WTC11 (cell line): ENCODE data around the gene HRG. TPM values are rescaled to one million over a fixed set of nuclear protein-coding genes. Genes with fewer than 3 reads are reported as not detected.

Experiments used
- ATAC-seq: fragments of 200-7000 bp; cut with Tn5 transposase; 2 replicates; pipeline ENCODE4 v1.10.0; 2021; ENCODE audit warnings: mild to moderate bottlenecking, moderate library complexity
- CTCF ChIA-PET: fragments of 300-600 bp; sonication (Branson Sonifier 250); formaldehyde crosslinking; loops from one replicate; lab custom pipeline; 2021; ENCODE audit warnings: antibody characterized with exemption; lab: Charles Lee
- POLR2A ChIA-PET: fragments of 350-600 bp; sonication (Branson Sonifier 250); formaldehyde crosslinking; loops from one replicate; lab custom pipeline; 2021; ENCODE audit warnings: antibody characterized with exemption; lab: Charles Lee
- DNase-seq: peaks from one replicate; pipeline ENCODE4 v3.0.0; 2021; ENCODE audit warnings: low spot score
- H3K27ac Mint-ChIP-seq: 2 replicates; pipeline ENCODE4 v1.8.0; 2021; ENCODE audit warnings: mixed read lengths
- H3K27me3 Mint-ChIP-seq: 2 replicates; pipeline ENCODE4 v1.8.0; 2021; ENCODE audit warnings: low read depth, mild to moderate bottlenecking, moderate library complexity, mixed read lengths
- H3K36me3 Mint-ChIP-seq: 2 replicates; pipeline ENCODE4 v1.8.0; 2021; ENCODE audit warnings: mixed read lengths
- H3K4me1 Mint-ChIP-seq: 2 replicates; pipeline ENCODE4 v1.8.0; 2022; ENCODE audit warnings: mixed read lengths
- H3K4me3 Mint-ChIP-seq: 2 replicates; pipeline ENCODE4 v1.8.0; 2021; ENCODE audit warnings: mild to moderate bottlenecking, moderate library complexity, mixed read lengths
- H3K9me3 Mint-ChIP-seq: 2 replicates; pipeline ENCODE4 v1.8.0; 2021; ENCODE audit warnings: mixed read lengths
- CBFB ChIP-seq: sonication (generic); formaldehyde crosslinking; IDR thresholded peaks from 2 replicates; pipeline ENCODE4 v1.8.1; 2022; ENCODE audit warnings: mild to moderate bottlenecking, low read depth, missing genetic modification reagents
- CREB1 ChIP-seq: sonication (generic); formaldehyde crosslinking; IDR thresholded peaks from 2 replicates; pipeline ENCODE4 v1.8.0; 2023; ENCODE audit warnings: mild to moderate bottlenecking, missing genetic modification reagents
- CTCF ChIP-seq: fragments of 200-600 bp; IDR thresholded peaks from 2 replicates; pipeline ENCODE4 v1.8.0; 2022; ENCODE audit warnings: antibody characterized with exemption
- E2F5 ChIP-seq: sonication (generic); formaldehyde crosslinking; IDR thresholded peaks from 2 replicates; pipeline ENCODE4 v1.8.1; 2022; ENCODE audit warnings: mild to moderate bottlenecking, moderate library complexity, missing genetic modification reagents
- GABPB1 ChIP-seq: sonication (generic); formaldehyde crosslinking; IDR thresholded peaks from 2 replicates; pipeline ENCODE4 v1.8.1; 2023; ENCODE audit warnings: mild to moderate bottlenecking, missing genetic modification reagents
- JAZF1 ChIP-seq: fragments of 250-450 bp; sonication (Bioruptor Pico); IDR thresholded peaks from 2 replicates; pipeline ENCODE4 v1.9.0; 2021; ENCODE audit warnings: moderate library complexity, mild to moderate bottlenecking, inconsistent platforms
- MXD4 ChIP-seq: fragments of 250-450 bp; sonication (Bioruptor Pico); IDR thresholded peaks from 2 replicates; pipeline ENCODE4 v1.8.0; 2021; ENCODE audit warnings: mild to moderate bottlenecking, moderate library complexity, borderline replicate concordance
- NR1H2 ChIP-seq: sonication (generic); formaldehyde crosslinking; IDR thresholded peaks from 2 replicates; pipeline ENCODE4 v1.9.0; 2021; ENCODE audit warnings: mild to moderate bottlenecking, moderate library complexity, missing genetic modification reagents
- NR3C1 ChIP-seq: sonication (generic); formaldehyde crosslinking; conservative IDR thresholded peaks from 2 replicates; pipeline ENCODE4 v1.8.1; 2023; ENCODE audit warnings: low read depth, mild to moderate bottlenecking, missing genetic modification reagents
- PRRX2 ChIP-seq: fragments of 250-450 bp; sonication (Bioruptor Pico); IDR thresholded peaks from 2 replicates; pipeline ENCODE4 v1.8.0; 2021; ENCODE audit warnings: mild to moderate bottlenecking
- TEAD1 ChIP-seq: sonication (generic); formaldehyde crosslinking; IDR thresholded peaks from 2 replicates; pipeline ENCODE4 v1.8.0; 2022; ENCODE audit warnings: mild to moderate bottlenecking, missing genetic modification reagents
- ZNF263 ChIP-seq: sonication (generic); formaldehyde crosslinking; IDR thresholded peaks from 2 replicates; pipeline ENCODE4 v1.8.1; 2022; ENCODE audit warnings: low read depth, mild to moderate bottlenecking, moderate library complexity, missing genetic modification reagents
- ZNF425 ChIP-seq: fragments of 250-450 bp; sonication (Bioruptor Pico); conservative IDR thresholded peaks from 2 replicates; pipeline ENCODE4 v1.9.0; 2021; ENCODE audit warnings: mild to moderate bottlenecking
- ZNF512 ChIP-seq: sonication (generic); formaldehyde crosslinking; IDR thresholded peaks from 2 replicates; pipeline ENCODE4 v1.8.1; 2022; ENCODE audit warnings: missing genetic modification reagents, borderline replicate concordance
- total RNA-seq: library from RNA; stranded (reverse); gene quantifications from 3 replicates; pipeline ENCODE4 v1.2.3, GENCODE V29; 2021
- TF ChIP-seq, protein P1 (sequence below): sonication (generic); formaldehyde crosslinking; IDR thresholded peaks from 2 replicates; pipeline ENCODE4 v1.8.1; 2023; ENCODE audit warnings: mild to moderate bottlenecking, missing genetic modification reagents, moderate library complexity
- TF ChIP-seq, protein P2 (sequence below): sonication (generic); formaldehyde crosslinking; conservative IDR thresholded peaks from 2 replicates; pipeline ENCODE4 v1.8.1; 2023; ENCODE audit warnings: mild to moderate bottlenecking, low read depth, missing genetic modification reagents, moderate library complexity
- TF ChIP-seq, protein P3 (sequence below): fragments of 250-450 bp; sonication (Bioruptor Pico); IDR thresholded peaks from 2 replicates; pipeline ENCODE4 v1.8.0; 2021; ENCODE audit warnings: mild to moderate bottlenecking
- TF ChIP-seq, protein P4 (sequence below): sonication (generic); formaldehyde crosslinking; IDR thresholded peaks from 2 replicates; pipeline ENCODE4 v1.8.0; 2022; ENCODE audit warnings: mild to moderate bottlenecking, missing genetic modification reagents

HRG gene
- total RNA-seq, 1 experiment from 2014 or later: 0.24 TPM

DNA sequence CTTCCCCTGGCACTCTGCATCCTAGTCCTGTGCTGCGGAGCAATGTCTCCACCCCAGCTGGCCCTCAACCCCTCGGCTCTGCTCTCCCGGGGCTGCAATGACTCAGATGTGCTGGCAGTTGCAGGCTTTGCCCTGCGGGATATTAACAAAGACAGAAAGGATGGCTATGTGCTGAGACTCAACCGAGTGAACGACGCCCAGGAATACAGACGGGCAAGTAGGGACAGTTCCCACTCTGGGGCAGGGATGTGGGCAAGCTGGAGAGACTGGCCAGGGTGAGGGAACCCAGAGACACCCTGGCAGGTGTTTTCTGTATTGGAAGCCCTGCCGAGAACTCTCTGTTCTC lies 25.4 kb upstream of the HRG start:
- H3K4me3 Mint-ChIP-seq: no peak overlapping the region
- H3K36me3 Mint-ChIP-seq: no peaks in the 10 kb centered on the region
- H3K4me1 Mint-ChIP-seq: peaks cover 34% of the 10 kb centered on the region
- POLR2A ChIA-PET: no interaction called here
- ATAC-seq: peak; percentile 84
- H3K9me3 Mint-ChIP-seq: peaks cover 5% of the 10 kb centered on the region
- TF ChIP-seq ZNF263 (CRISPR knock-in tag) (no peak), PRRX2 (CRISPR knock-in tag) (no peak)
- CTCF ChIA-PET: interaction anchor here (1.0 kb wide), 1 partner anchor 25 kb away, joined by 6 read pairs; no protein-coding TSS in a partner anchor
- peaks cover 11% of the 10 kb centered on the region for H3K27me3 Mint-ChIP-seq
- no peak for DNase-seq
- no peak overlapping the region for H3K27ac Mint-ChIP-seq

- ATAC-seq: no peak
- CTCF ChIA-PET: no interaction called here
- peaks cover 11% of the 10 kb centered on the region for H3K27me3 Mint-ChIP-seq
Observed at GRCh38 chr3:186640929-186641328, 24.9 kb upstream of the HRG start.

More at GRCh38 chr3:186640929-186641328, 24.9 kb upstream of the HRG start:
- POLR2A ChIA-PET: no interaction called here
- Mint-ChIP-seq H3K9me3 (peaks cover 5% of the 10 kb centered on the region), H3K27ac (no peak overlapping the region), H3K4me1 (peaks cover 34% of the 10 kb centered on the region), H3K4me3 (no peak overlapping the region), H3K36me3 (no peaks in the 10 kb centered on the region)
- DNase-seq: no peak
- TF ChIP-seq JAZF1: no peak
- no peak for TF ChIP-seq NR1H2 (CRISPR knock-in tag)
- no peak for TF ChIP-seq CTCF
- TF ChIP-seq, protein P1, sequence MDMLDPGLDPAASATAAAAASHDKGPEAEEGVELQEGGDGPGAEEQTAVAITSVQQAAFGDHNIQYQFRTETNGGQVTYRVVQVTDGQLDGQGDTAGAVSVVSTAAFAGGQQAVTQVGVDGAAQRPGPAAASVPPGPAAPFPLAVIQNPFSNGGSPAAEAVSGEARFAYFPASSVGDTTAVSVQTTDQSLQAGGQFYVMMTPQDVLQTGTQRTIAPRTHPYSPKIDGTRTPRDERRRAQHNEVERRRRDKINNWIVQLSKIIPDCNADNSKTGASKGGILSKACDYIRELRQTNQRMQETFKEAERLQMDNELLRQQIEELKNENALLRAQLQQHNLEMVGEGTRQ: no peak
- no peak for TF ChIP-seq GABPB1
- TF ChIP-seq, protein P2, sequence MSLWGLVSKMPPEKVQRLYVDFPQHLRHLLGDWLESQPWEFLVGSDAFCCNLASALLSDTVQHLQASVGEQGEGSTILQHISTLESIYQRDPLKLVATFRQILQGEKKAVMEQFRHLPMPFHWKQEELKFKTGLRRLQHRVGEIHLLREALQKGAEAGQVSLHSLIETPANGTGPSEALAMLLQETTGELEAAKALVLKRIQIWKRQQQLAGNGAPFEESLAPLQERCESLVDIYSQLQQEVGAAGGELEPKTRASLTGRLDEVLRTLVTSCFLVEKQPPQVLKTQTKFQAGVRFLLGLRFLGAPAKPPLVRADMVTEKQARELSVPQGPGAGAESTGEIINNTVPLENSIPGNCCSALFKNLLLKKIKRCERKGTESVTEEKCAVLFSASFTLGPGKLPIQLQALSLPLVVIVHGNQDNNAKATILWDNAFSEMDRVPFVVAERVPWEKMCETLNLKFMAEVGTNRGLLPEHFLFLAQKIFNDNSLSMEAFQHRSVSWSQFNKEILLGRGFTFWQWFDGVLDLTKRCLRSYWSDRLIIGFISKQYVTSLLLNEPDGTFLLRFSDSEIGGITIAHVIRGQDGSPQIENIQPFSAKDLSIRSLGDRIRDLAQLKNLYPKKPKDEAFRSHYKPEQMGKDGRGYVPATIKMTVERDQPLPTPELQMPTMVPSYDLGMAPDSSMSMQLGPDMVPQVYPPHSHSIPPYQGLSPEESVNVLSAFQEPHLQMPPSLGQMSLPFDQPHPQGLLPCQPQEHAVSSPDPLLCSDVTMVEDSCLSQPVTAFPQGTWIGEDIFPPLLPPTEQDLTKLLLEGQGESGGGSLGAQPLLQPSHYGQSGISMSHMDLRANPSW: no peak
- TF ChIP-seq TEAD1: no peak
- TF ChIP-seq CBFB (CRISPR knock-in tag): no peak
- TF ChIP-seq ZNF512 (CRISPR knock-in tag): no peak
- no peak for TF ChIP-seq NR3C1 (CRISPR knock-in tag)
- no peak for TF ChIP-seq CREB1
- TF ChIP-seq PRRX2 (CRISPR knock-in tag): no peak
- no peak for TF ChIP-seq ZNF425 (CRISPR knock-in tag)
- no peak for TF ChIP-seq E2F5 (CRISPR knock-in tag)
- TF ChIP-seq, protein P3, sequence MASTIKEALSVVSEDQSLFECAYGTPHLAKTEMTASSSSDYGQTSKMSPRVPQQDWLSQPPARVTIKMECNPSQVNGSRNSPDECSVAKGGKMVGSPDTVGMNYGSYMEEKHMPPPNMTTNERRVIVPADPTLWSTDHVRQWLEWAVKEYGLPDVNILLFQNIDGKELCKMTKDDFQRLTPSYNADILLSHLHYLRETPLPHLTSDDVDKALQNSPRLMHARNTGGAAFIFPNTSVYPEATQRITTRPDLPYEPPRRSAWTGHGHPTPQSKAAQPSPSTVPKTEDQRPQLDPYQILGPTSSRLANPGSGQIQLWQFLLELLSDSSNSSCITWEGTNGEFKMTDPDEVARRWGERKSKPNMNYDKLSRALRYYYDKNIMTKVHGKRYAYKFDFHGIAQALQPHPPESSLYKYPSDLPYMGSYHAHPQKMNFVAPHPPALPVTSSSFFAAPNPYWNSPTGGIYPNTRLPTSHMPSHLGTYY: no peak
- TF ChIP-seq MXD4 (CRISPR knock-in tag): no peak
- TF ChIP-seq, protein P4, sequence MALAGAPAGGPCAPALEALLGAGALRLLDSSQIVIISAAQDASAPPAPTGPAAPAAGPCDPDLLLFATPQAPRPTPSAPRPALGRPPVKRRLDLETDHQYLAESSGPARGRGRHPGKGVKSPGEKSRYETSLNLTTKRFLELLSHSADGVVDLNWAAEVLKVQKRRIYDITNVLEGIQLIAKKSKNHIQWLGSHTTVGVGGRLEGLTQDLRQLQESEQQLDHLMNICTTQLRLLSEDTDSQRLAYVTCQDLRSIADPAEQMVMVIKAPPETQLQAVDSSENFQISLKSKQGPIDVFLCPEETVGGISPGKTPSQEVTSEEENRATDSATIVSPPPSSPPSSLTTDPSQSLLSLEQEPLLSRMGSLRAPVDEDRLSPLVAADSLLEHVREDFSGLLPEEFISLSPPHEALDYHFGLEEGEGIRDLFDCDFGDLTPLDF: no peak
